KOPT-K1 (cell line): Measurements from ENCODE around the gene ST14.

Source experiments
- H3K27ac ChIP-seq: fragments of 200-600 bp; sonication (generic); 2 replicates; pipeline ENCODE4 v1.5.1; 2016; ENCODE audit warnings: antibody characterized with exemption, mild to moderate bottlenecking, low read depth, low read length; ENCODE audit not compliant: poor library complexity, severe bottlenecking
- H3K36me3 ChIP-seq: fragments of 200-600 bp; sonication (generic); 2 replicates; pipeline ENCODE4 v1.5.1; 2017; ENCODE audit warnings: antibody characterized with exemption, mild to moderate bottlenecking, low read length, moderate library complexity; ENCODE audit not compliant: insufficient read depth
- H3K9me3 ChIP-seq: fragments of 200-600 bp; sonication (generic); 2 replicates; pipeline ENCODE4 v1.5.1; 2017; ENCODE audit warnings: antibody characterized with exemption, low read length, mild to moderate bottlenecking; ENCODE audit not compliant: insufficient read depth, poor library complexity, severe bottlenecking

Gene ST14

GRCh38 chr11:130202009-130202817, 42.6 kb downstream of the ST14 start:
- Histone ChIP-seq H3K36me3 (no peaks in the 10 kb centered on the region), H3K9me3 (no peaks in the 10 kb centered on the region), H3K27ac (no peak overlapping the region)

GRCh38 chr11:130202818-130203689, 43.5 kb downstream of the ST14 start:
- Histone ChIP-seq H3K36me3 (no peaks in the 10 kb centered on the region), H3K9me3 (no peaks in the 10 kb centered on the region), H3K27ac (no peak overlapping the region)

GRCh38 chr11:130203766-130204702, 44.5 kb downstream of the ST14 start:
- no peak overlapping the region for H3K27ac ChIP-seq
- no peaks in the 10 kb centered on the region for H3K36me3 ChIP-seq
- H3K9me3 ChIP-seq = no peaks in the 10 kb centered on the region

GRCh38 chr11:130204703-130205095, 45.1 kb downstream of the ST14 start:
- Histone ChIP-seq H3K9me3 (no peaks in the 10 kb centered on the region), H3K36me3 (no peaks in the 10 kb centered on the region), H3K27ac (no peak overlapping the region)

- H3K27ac ChIP-seq = no peak overlapping the region
- H3K36me3 ChIP-seq = no peaks in the 10 kb centered on the region
- no peaks in the 10 kb centered on the region for H3K9me3 ChIP-seq
These were observed 46.6 kb downstream of the ST14 start for GRCh38 chr11:130206141-130206540.

- Histone ChIP-seq H3K27ac (no peak overlapping the region), H3K36me3 (no peaks in the 10 kb centered on the region), H3K9me3 (no peaks in the 10 kb centered on the region)
These were observed 48.9 kb downstream of the ST14 start for GRCh38 chr11:130208241-130209127.

- Histone ChIP-seq H3K27ac (no peak overlapping the region), H3K36me3 (no peaks in the 10 kb centered on the region), H3K9me3 (no peaks in the 10 kb centered on the region)
These were observed 49.7 kb downstream of the ST14 start for GRCh38 chr11:130209128-130209932.

- Histone ChIP-seq H3K27ac (no peak overlapping the region), H3K9me3 (no peaks in the 10 kb centered on the region), H3K36me3 (no peaks in the 10 kb centered on the region)
These were observed 50.6 kb downstream of the ST14 start for GRCh38 chr11:130209954-130210854.

- Histone ChIP-seq H3K27ac (no peak overlapping the region), H3K36me3 (no peaks in the 10 kb centered on the region), H3K9me3 (no peaks in the 10 kb centered on the region)
These were observed 51.6 kb downstream of the ST14 start for GRCh38 chr11:130211144-130211543.

- H3K27ac ChIP-seq = no peak overlapping the region
- no peaks in the 10 kb centered on the region for H3K36me3 ChIP-seq
- H3K9me3 ChIP-seq = no peaks in the 10 kb centered on the region
These were observed 52.3 kb downstream of the ST14 start for GRCh38 chr11:130211781-130212401.

GRCh38 chr11:130212431-130212961, 52.9 kb downstream of the ST14 start:
- H3K27ac ChIP-seq = no peak overlapping the region
- no peaks in the 10 kb centered on the region for H3K9me3 ChIP-seq
- H3K36me3 ChIP-seq = no peaks in the 10 kb centered on the region
